Measurements from ENCODE around the gene ALDH1A3.

Gene ALDH1A3

DNA sequence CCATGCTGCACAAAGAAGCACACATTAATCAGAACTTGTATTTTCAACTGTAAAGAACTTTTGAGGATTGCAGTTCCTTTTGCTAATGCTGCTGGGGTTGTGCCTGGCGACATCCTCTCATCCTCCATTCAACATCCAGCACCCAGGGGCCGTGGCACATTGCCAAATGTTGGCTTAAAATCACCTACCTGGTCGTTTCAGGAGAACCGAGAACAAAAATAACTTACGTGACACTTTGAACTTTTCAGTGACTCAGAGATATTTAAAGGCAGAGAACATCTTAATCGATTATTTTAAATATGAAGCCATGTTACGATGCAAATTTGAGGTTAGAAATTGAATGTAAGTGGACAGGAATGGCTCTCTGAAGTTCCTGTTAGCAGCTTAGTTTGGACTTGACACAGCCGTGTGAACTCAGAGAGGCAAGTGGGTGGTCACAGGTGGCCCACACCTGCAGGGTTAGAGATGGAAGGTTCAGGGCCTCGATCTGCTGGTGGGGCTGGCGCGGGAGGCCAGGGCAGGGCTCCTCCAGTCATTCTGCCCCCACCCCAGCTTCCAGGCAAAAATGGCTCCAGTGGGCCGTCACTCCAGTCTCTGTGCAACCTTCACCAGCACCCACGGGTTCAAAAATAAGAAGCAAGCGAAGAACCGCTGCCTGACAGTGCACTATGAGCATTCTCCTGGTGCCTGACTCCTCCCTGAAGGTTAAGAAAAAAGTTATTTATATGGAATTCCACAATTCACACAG, 51.7 kb downstream of the ALDH1A3 start:
- Histone ChIP-seq H3K27ac (no peak overlapping the region), H3K4me3 (no peak overlapping the region)
- TF ChIP-seq, protein P1, sequence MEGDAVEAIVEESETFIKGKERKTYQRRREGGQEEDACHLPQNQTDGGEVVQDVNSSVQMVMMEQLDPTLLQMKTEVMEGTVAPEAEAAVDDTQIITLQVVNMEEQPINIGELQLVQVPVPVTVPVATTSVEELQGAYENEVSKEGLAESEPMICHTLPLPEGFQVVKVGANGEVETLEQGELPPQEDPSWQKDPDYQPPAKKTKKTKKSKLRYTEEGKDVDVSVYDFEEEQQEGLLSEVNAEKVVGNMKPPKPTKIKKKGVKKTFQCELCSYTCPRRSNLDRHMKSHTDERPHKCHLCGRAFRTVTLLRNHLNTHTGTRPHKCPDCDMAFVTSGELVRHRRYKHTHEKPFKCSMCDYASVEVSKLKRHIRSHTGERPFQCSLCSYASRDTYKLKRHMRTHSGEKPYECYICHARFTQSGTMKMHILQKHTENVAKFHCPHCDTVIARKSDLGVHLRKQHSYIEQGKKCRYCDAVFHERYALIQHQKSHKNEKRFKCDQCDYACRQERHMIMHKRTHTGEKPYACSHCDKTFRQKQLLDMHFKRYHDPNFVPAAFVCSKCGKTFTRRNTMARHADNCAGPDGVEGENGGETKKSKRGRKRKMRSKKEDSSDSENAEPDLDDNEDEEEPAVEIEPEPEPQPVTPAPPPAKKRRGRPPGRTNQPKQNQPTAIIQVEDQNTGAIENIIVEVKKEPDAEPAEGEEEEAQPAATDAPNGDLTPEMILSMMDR (IDR thresholded peaks at IDR 0.05), result no peak
- DNase-seq (ENCODE audit: low spot score), result no peak

DNA sequence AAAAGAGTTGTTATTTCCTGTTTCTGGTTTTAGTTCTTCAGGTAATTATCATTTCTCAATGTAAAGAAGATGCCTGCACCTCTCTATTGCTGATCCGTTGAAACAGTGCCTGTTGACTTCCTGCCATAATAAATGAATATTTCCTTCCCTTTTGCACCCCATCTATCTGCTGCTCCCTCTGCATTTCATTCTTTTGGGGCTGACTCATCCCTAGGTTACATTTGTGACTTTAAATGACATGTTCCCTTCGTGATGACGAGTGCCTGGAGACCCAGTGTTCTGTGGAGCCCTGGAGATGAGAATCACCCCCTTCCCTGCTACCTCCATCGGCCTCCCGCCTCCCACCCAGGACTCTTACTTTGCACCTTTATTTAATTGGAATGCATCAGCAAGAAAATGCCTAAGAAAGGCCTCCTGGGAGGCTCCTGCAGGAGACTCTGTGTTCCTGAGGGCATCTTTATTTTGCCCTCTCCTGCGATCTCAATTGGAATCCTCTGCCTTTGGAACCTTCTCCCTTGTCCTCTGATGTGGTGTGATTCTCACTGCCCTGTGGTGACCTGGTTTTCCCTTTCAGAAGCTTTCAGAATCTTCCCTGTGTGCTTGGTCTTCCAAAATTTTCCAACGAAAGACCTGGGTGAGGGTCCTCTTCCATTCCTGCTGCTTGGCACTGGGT, 53.2 kb downstream of the ALDH1A3 start:
- no peak overlapping the region for H3K4me3 ChIP-seq
- H3K27ac ChIP-seq, result no peak overlapping the region
- TF ChIP-seq, protein P1 (IDR thresholded peaks at IDR 0.05), result no peak
- no peak for DNase-seq (ENCODE audit: low spot score)

DNA sequence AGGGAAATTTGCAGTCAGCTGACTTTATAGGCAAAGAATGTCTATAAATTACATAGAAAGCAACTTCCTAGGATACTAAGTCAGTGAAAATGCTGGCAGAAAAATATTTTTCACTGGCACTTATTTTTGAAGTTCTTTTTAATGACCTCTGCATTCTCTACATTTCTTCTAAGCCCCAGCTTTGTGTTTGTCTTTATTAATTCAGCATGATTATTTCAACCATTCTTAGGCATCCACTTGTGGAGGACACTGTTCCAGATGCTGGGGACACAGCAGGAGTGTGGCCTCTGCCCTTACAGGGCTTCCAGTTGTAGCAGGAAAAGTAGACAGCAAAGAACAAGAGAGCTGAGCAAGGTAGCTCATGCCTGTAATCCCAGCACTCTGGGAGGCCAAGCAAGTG, 54.5 kb downstream of the ALDH1A3 start:
- Histone ChIP-seq H3K4me3 (no peak overlapping the region), H3K27ac (no peak overlapping the region)
- DNase-seq (ENCODE audit: low spot score), result no peak
- TF ChIP-seq, protein P1 (IDR thresholded peaks at IDR 0.05), result no peak

DNA sequence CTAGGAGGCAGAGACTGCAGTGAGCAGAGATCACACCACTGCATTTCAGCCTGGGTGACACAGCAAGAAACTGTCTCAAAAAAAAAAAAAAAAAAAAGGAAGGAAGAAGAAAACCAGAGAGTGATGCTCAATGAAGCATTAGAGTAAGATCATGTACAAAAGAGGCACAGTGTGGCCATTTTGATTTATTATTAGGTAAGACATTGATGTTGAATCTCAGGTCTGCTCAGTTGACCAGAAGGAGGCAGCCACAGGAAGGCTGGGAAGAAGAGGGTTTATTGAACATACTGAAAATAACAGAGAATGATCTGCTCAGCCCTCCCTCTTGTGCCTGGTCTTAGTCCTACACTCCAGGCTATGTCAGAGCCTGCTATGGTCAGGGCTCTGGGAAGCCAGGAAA, 55.1 kb downstream of the ALDH1A3 start:
- Histone ChIP-seq H3K27ac (no peak overlapping the region), H3K4me3 (no peak overlapping the region)
- TF ChIP-seq, protein P1 (IDR thresholded peaks at IDR 0.05), result no peak
- no peak for DNase-seq (ENCODE audit: low spot score)

DNA sequence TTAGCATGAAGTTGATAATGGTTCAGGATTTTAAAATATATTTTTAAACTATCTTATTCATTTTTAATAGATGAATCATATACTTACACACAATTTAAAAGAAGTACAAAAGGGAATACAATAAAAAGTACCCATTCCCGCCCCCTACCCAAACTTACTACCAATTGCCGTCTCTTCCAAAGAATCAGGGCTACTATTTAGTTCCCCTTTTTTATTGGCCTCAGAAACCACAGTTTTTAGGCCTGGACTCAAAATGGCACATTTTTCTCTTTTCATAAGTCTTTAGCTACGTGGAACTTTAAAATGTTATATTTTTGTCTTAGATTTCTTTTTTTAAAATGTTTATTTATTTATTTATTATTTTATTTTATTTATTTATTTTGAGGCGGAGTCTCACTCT, 57.5 kb downstream of the ALDH1A3 start:
- Histone ChIP-seq H3K4me3 (no peak overlapping the region), H3K27ac (no peak overlapping the region)
- no peak for DNase-seq (ENCODE audit: low spot score)
- TF ChIP-seq, protein P1 (IDR thresholded peaks at IDR 0.05), result no peak

DNA sequence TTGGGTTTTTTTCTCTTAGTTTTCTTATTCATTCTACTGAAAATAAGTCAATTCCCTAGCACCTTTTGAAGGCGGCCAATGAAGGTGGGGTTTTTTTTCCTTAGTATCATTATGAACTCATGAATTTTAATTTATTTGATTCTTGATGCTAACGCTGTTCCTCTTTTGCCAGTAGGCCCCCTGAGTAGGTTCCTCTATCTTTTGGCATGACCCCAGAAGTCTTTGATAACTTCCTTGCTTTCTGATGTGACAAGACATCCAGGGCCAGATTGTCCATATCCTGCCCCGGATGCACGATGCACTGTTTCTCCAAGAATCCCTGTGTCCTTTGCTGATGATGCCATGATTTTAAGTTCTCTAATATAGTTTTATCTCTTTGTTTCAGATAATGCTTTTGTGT, 60.2 kb downstream of the ALDH1A3 start:
- no peak overlapping the region for H3K4me3 ChIP-seq
- TF ChIP-seq, protein P1 (IDR thresholded peaks at IDR 0.05), result no peak

More for the DNA sequence above, 60.2 kb downstream of the ALDH1A3 start:
- DNase-seq (ENCODE audit: low spot score), result no peak
- H3K27ac ChIP-seq, result no peak overlapping the region

All from coronary artery (tissue), 2 donors.